ENCODE measurements around the gene BRMS1.

DNA sequence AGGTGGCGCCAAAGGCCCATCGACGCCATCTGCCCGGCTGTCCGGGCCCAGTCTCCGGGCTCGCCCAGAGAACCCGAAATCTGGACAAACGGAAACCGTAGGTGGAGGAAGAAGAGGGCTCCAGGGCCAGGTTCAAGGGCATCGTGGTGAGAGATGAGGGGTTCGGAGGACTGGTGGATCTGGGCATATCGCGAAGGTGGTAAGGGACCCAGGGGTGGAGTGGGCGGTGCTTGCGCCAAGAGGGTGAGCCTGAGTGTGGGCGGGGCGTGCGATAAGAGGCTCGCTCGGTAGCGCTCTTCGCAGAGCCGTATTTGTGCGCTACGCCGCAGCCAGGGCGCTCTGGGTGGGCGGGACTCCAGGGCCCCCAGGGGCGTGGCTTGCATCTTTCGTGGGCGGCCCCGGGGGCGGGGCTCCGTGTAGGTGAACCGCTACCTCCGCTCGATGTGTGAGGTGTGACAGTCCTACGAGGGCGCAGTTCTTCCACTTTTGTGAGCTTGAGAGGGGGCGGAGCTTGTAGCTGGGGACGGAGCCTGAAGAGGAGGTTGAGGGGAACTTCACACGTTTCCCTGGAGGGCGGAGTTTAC, 32.8 kb downstream of the BRMS1 start:
- TF ChIP-seq, protein P1, sequence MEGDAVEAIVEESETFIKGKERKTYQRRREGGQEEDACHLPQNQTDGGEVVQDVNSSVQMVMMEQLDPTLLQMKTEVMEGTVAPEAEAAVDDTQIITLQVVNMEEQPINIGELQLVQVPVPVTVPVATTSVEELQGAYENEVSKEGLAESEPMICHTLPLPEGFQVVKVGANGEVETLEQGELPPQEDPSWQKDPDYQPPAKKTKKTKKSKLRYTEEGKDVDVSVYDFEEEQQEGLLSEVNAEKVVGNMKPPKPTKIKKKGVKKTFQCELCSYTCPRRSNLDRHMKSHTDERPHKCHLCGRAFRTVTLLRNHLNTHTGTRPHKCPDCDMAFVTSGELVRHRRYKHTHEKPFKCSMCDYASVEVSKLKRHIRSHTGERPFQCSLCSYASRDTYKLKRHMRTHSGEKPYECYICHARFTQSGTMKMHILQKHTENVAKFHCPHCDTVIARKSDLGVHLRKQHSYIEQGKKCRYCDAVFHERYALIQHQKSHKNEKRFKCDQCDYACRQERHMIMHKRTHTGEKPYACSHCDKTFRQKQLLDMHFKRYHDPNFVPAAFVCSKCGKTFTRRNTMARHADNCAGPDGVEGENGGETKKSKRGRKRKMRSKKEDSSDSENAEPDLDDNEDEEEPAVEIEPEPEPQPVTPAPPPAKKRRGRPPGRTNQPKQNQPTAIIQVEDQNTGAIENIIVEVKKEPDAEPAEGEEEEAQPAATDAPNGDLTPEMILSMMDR (IDR thresholded peaks at IDR 0.05): peak; percentile 94
- no peak for TF ChIP-seq EZH2 (IDR thresholded peaks at IDR 0.05)
- TF ChIP-seq EZH2phosphoT487 (IDR thresholded peaks at IDR 0.05): no peak
